Measurements from ENCODE around the gene NR6A1.

NR6A1 gene

GRCh38 chr9:124500028-124500795 is 270.9 kb downstream of the NR6A1 start:
- no peak for DNase-seq

- DNase-seq, result no peak
These were observed 271.9 kb downstream of the NR6A1 start for GRCh38 chr9:124499216-124499615.

GRCh38 chr9:124498499-124499146 is 272.5 kb downstream of the NR6A1 start:
- no peak for DNase-seq

DNA sequence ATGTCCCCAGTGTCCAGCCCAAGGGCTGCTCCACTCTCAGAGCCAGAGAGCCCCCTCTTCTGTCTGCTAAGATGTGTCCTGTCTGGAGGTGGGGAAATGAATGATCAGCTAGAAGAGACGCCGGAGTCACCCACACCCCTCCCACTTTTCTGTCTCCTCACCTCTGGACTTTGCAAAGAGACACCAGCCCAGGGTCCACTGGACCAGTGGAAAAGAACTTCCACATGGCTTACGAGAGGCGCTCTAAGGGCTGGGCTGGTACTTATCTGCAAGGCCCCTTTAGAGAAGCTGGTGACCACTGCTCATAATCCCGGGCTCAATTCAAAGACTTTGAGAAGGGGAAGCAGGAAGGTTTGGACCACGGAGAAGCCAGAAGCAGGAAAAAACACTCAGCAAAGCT is 273.1 kb downstream of the NR6A1 start:
- no peak for DNase-seq

DNA sequence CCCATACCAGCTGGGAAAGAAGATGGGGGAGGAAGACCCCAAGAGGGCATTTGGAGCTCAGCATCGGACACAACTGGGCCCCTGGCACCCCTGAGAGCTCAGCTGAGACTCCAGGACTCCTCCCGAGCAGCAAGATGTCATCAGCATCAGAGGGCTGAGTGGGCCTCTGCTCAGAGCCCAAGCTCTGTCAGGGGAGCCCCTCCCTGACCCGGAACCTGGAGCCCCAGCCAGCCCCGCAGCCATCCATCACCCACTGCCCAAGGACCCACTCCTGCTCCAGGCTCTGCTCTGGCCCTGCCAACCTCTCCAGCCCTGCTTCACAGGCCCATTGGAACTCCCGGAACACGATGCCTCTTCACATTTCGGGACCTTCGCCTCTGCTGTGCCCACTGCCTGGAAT is 273.7 kb downstream of the NR6A1 start:
- no peak for DNase-seq

- DNase-seq, result no peak
These were observed 274.6 kb downstream of the NR6A1 start for GRCh38 chr9:124496463-124496862.

DNA sequence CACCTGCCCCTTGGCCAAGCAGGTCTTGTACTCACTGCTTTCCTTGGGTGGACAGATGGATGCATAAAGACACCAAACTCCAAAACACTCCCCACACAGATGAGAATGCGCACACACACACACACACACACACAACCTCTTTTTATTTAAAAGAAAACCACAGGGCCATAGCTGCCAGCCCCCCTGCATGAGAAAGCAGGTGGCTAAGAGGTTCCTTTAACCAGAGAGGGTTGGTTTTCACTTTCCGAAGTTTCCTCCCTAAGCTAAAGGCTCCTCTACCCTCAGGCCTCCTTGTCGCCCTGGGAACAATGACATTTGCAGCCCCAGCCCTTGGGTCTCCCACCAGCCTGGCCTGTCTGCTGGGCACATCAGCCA is 275.0 kb downstream of the NR6A1 start:
- no peak for DNase-seq

- DNase-seq, result no peak
These were observed 275.7 kb downstream of the NR6A1 start for GRCh38 chr9:124495126-124496074.

- no peak for DNase-seq
These were observed 277.2 kb downstream of the NR6A1 start for GRCh38 chr9:124493794-124494479.

DNA sequence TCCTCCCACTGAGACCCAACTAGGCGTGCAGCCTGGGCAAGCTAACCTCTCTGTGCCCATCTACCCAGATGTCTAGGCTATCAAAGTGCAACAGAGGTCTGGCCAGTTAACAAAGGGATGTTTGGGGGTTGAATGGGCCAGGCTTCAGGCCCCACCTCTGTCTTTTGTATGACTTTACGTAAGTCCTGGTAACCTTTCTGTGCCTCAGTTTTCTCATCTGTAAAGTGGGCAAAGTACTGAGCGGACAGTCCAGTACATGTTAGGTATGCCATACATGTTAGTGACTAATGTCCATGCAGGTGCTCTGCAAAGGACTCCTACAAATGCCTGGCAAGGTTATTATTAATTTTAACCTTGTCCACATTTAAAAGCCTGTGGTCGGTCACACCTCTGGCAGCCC is 277.9 kb downstream of the NR6A1 start:
- DNase-seq, result no peak

- DNase-seq, result no peak
These were observed 278.3 kb downstream of the NR6A1 start for GRCh38 chr9:124492818-124493217.

DNA sequence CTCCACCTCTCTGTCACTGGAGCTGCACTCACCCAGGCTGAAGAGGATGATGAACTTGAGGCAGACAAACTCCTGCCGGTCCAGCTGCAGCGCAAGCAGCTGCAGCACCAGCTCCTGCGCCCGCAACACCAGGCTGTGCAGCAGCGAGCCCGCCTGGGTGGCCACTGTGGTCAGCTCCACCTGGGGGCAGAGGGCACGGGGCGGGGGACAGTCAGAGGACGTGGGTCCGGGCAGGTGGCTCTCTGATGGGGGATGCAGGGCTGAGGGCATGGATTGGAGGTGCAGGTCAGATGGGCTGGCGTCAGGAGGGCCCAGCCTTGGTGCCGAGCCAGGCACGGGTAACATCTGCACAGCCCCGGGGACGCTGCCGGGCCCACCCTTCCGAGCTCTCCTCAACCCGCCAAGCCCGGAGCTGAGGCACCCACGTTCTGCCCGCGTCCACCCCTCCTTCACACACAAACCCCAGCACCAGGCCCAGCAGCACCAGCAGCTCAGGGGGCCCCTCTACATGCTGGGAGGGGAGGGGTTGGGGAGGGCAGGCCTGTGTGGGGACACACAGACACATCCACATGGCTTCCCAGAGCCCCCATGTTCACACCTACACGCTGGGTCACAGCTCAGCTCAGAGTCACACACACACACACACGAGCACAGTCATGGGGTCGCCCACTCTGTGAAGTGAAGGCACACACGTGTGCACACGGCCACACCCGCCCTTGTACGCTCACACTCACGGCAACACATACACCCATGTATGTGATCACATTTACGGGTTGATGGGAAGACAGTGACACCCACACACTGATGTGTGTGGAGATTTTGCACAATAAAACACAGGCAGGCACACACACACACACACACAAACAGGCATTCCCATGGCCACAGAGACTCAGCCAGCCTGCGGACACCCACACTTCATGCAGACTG is 279.8 kb downstream of the NR6A1 start:
- DNase-seq, result no peak

DNA sequence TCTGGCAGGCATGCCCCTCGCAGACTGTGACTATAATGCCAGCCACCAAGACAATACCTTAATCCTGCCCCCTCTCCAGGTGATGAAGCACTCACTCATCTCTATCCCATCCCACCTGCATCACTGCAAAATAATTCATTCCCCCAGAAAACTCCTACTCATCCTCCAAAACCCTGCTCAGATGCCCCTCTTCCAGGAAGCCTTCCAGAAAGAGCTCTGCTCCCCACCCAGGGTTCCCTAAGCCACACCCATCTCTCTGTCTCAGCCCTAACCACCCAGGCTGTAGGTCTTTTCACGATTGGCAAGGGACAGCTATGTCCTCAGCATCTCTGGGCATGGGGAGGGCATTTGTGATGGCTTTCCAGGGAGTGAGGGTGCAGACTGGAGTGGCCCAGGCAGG is 281.1 kb downstream of the NR6A1 start:
- DNase-seq, result no peak

DNA sequence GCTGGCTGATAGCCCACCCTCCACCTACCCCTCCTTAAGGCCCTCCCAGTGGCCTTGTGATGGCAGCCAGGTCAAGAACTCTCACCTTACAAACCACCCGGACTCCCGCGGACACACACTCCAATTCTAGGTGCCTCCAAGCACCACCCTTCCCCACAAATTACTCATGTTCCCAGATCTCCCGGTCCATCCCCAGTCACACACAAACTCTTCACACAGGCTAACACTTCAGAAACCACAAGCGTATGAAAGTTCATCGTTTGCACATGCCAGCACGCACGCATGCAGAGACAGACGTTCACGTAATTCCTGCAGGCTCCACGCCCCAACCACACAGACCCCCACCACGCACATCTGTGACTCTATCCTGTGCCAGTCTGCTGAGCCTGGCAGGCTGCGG is 281.9 kb downstream of the NR6A1 start:
- DNase-seq, result no peak

DNA sequence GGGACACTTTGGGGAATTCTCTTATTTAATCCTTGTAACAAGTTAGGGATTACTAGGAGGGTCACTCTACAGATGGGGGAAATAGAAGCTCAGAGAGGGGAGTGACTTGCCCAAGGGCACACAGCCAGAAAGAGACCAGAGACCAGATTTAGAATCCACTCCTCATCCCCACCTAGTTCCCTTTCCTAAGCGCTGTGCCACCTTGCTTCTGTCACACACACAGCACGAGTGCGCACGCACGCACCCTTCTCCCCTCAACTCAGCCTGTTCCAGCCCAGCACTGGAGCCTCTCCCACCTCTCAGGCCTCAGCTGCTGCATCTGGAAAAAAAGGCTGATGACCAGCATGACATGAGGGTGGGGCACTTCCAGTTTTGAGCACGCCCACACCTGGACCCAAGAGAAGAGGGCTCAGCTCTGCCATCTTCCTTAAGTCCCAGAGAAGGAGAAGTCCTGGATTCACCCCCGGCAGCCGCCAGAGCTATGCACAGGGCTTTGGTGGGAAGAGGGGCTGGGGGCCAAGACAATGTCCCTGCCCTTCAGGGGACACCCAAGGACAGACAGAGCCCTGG is 282.4 kb downstream of the NR6A1 start:
- no peak for DNase-seq

- DNase-seq, result no peak
These were observed 283.6 kb downstream of the NR6A1 start for GRCh38 chr9:124487260-124488182.

DNA sequence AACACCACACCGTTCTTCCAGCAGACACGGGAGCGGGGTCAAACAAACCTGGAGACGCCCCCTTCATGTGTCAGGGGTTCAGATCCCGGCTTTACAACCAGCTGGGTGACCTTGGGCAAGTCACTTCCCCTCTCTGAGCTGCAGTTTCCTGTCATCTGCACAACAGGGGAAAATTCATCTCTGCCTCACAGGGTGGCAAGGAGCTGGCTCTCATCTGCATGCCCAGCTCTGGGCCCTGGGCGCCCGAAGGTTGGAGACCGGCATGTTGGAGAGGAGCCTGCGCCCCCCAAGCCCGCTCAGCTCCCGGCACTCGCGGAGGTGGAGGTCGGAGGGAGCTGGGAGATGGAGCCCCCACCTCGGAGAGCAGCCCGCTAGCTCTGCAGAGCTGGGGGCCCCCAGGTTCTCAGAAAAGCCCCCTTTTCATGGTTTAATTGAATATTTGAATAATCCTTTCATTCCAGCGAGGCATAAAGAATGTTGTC is 284.3 kb downstream of the NR6A1 start:
- no peak for DNase-seq

- no peak for DNase-seq
These were observed 285.2 kb downstream of the NR6A1 start for GRCh38 chr9:124485936-124486335.

GRCh38 chr9:124485201-124485600 is 285.9 kb downstream of the NR6A1 start:
- no peak for DNase-seq

- DNase-seq, result no peak
These were observed 287.6 kb downstream of the NR6A1 start for GRCh38 chr9:124483481-124483880.

Measured in DMS153 (cell line).